Endothelial cell of umbilical vein (primary cell): ENCODE data around the gene EML6. TPM values are rescaled to one million over a fixed set of nuclear protein-coding genes. Genes with fewer than 3 reads are reported as not detected.

Experiments
- BruUV-seq: library from RNA; stranded (reverse); fragments of 400-500 nt; replicated peaks from 2 replicates; lab custom pipeline; 2021; lab: Mats Ljungman, UMichigan
- CTCF ChIA-PET: fragments of 300-600, 350-600 bp; sonication (Branson Sonifier 250); formaldehyde crosslinking; loops from one replicate; lab custom pipeline; 2021; ENCODE audit warnings: antibody characterized with exemption, inconsistent platforms; lab: Charles Lee
- POLR2A ChIA-PET: fragments of 300-600, 350-600 bp; sonication (Branson Sonifier 250); formaldehyde crosslinking; loops from one replicate; lab custom pipeline; 2021; ENCODE audit warnings: antibody characterized with exemption, inconsistent platforms; lab: Charles Lee
- DNase-seq: peaks from one replicate; pipeline ENCODE4 v3.0.0-alpha.2; 2011; ENCODE audit warnings: low read depth, low spot score
- FAIRE-seq: peaks from 2 replicates; lab custom pipeline; 2011; peaks lifted over from hg19 to GRCh38; lab: Jason Lieb, UNC
- H2AFZ ChIP-seq: 2 replicates; pipeline ENCODE4 v1.6.0; 2012; ENCODE audit warnings: low read depth, low read length, control low read depth, inconsistent platforms
- H3K27ac ChIP-seq: 2 replicates; pipeline ENCODE4 v1.5.1; 2011; ENCODE audit warnings: low read depth, mild to moderate bottlenecking, control low read depth, low read length, moderate library complexity; ENCODE audit not compliant: insufficient read depth
- H3K27me3 ChIP-seq, 2 experiments: 2 replicates each; pipeline versions ENCODE4 v1.6.0 to v1.6.1; 2011; ENCODE audit warnings: low read length in 2 of 2, mixed read lengths in 1 of 2; ENCODE audit not compliant: control insufficient read depth in 2 of 2, insufficient read depth in 2 of 2
- H3K36me3 ChIP-seq, 2 experiments: 2 replicates in 1 of 2; 3 replicates in 1 of 2; pipeline ENCODE4 v1.5.1; 2011; ENCODE audit warnings: low read length in 2 of 2, mild to moderate bottlenecking in 1 of 2, moderate library complexity in 1 of 2; ENCODE audit not compliant: control insufficient read depth in 2 of 2, insufficient read depth in 2 of 2; ENCODE audit errors: extremely low read depth in 1 of 2
- H3K4me1 ChIP-seq: 3 replicates; pipeline ENCODE4 v1.5.1; 2011; ENCODE audit warnings: mild to moderate bottlenecking, low read length; ENCODE audit not compliant: control insufficient read depth, insufficient read depth; ENCODE audit errors: extremely low read depth
- H3K4me2 ChIP-seq: 2 replicates; pipeline ENCODE4 v1.6.1; 2011; ENCODE audit warnings: low read length, control low read depth, mixed read lengths; ENCODE audit not compliant: insufficient read depth
- H3K4me3 ChIP-seq, 3 experiments: fragments of 200-600 bp in 1 of 3; sonication (generic), shearing (Covaris generic) in 1 of 3; replicated peaks in 1 of 3; 2 replicates each; pipeline ENCODE4 v1.5.1; 2011 to 2016; ENCODE audit warnings: control low read depth in 3 of 3, low read length in 3 of 3, mild to moderate bottlenecking in 2 of 3, inconsistent platforms in 1 of 3, low read depth in 1 of 3, moderate library complexity in 1 of 3; ENCODE audit not compliant: insufficient read depth in 1 of 3
- H3K79me2 ChIP-seq: 2 replicates; pipeline ENCODE4 v1.6.0; 2012; ENCODE audit warnings: low read length, inconsistent platforms; ENCODE audit not compliant: control insufficient read depth, insufficient read depth
- H3K9ac ChIP-seq: replicated peaks from 2 replicates; pipeline ENCODE3; 2011; ENCODE audit warnings: low read length, control low read depth; ENCODE audit not compliant: insufficient read depth; ENCODE audit errors: extremely low read depth
- H3K9me1 ChIP-seq: replicated peaks from 3 replicates; pipeline ENCODE4 v1.6.0; 2011; ENCODE audit warnings: mild to moderate bottlenecking, low read length; ENCODE audit not compliant: control insufficient read depth, insufficient read depth; ENCODE audit errors: extremely low read depth
- H3K9me3 ChIP-seq: replicated peaks from 2 replicates; pipeline ENCODE4 v1.5.1; 2012; ENCODE audit warnings: low read length, inconsistent platforms; ENCODE audit not compliant: control insufficient read depth, insufficient read depth
- H4K20me1 ChIP-seq: replicated peaks from 2 replicates; pipeline ENCODE3; 2011; ENCODE audit warnings: mild to moderate bottlenecking, low read length; ENCODE audit not compliant: control insufficient read depth, insufficient read depth; ENCODE audit errors: extremely low read depth
- EZH2 ChIP-seq: IDR thresholded peaks from 2 replicates; pipeline ENCODE4 v1.6.1; 2012; ENCODE audit warnings: borderline replicate concordance, low read depth, mild to moderate bottlenecking, moderate library complexity, low read length, inconsistent platforms; ENCODE audit not compliant: severe bottlenecking
- FOS ChIP-seq: IDR thresholded peaks from 2 replicates; pipeline ENCODE4 v1.6.1; 2011; ENCODE audit warnings: mild to moderate bottlenecking, low read length, moderate library complexity, borderline replicate concordance; ENCODE audit not compliant: insufficient read depth
- GATA2 ChIP-seq: IDR thresholded peaks from 2 replicates; pipeline ENCODE4 v1.7.0; 2011; ENCODE audit warnings: low read depth, mild to moderate bottlenecking, moderate library complexity, mixed read lengths, low read length; ENCODE audit not compliant: insufficient read length, insufficient read depth
- JUN ChIP-seq: IDR thresholded peaks from 2 replicates; pipeline ENCODE4 v1.6.1; 2011; ENCODE audit warnings: borderline replicate concordance, low read depth; ENCODE audit not compliant: insufficient read length, insufficient read depth
- MYC ChIP-seq: IDR thresholded peaks from one replicate; pipeline ENCODE4 v1.6.1; 2011; ENCODE audit warnings: mild to moderate bottlenecking, low read depth, low read length
- POLR2A ChIP-seq: IDR thresholded peaks from 2 replicates; pipeline ENCODE4 v1.6.1; 2012; ENCODE audit warnings: low read depth, mild to moderate bottlenecking, control low read depth, low read length
- POLR2AphosphoS5 ChIP-seq: IDR thresholded peaks from 2 replicates; pipeline ENCODE4 v1.6.1; 2012; ENCODE audit warnings: low read depth, mild to moderate bottlenecking, control low read depth, low read length, moderate library complexity; ENCODE audit not compliant: insufficient read depth
- dilution Hi-C: fragments of 300-500 bp; cut with MboI; formaldehyde crosslinking; loops from one replicate; pipeline ENCODE4 v1.15.0; 2019; ENCODE audit warnings: low sequenced_read_pairs; ENCODE audit not compliant: extremely low pct_ligation_motif_present
- intact Hi-C: fragments of 100-400 bp; cut with micrococcal nuclease; formaldehyde crosslinking; loops from one replicate; pipeline ENCODE4 v1.10.0; 2022
- polyA plus RNA-seq, 4 experiments: library from polyadenylated mRNA; depleted of rRNA in 3 of 4; stranded (reverse) in 3 of 4; unstranded in 1 of 4; fragments of >200 nt; gene quantifications; 2 replicates each; pipeline versions ENCODE4 v1.2.1 to v1.2.3, GENCODE V29; 2011 to 2012; ENCODE audit warnings: missing spikeins in 1 of 4
- total RNA-seq: library from RNA; stranded (reverse); gene quantifications from 2 replicates; pipeline ENCODE4 v1.2.3, GENCODE V29; 2021
- TF ChIP-seq, protein P1 (sequence below), 2 donors: IDR thresholded peaks; 1 replicate in 1 of 2; 2 replicates in 1 of 2; pipeline ENCODE4 v1.5.1; 2011; ENCODE audit warnings: low read length in 2 of 2, mild to moderate bottlenecking in 2 of 2, moderate library complexity in 2 of 2, control low read depth in 1 of 2, inconsistent platforms in 1 of 2, low read depth in 1 of 2; ENCODE audit not compliant: insufficient read depth in 1 of 2; ENCODE audit errors: extremely low read depth in 1 of 2
- TF ChIP-seq, protein P2 (sequence below): IDR thresholded peaks from 2 replicates; pipeline ENCODE4 v1.6.1; 2011; ENCODE audit not compliant: insufficient read depth, insufficient read length

The EML6 gene
- total and polyA plus RNA-seq, 2 donors (not counting 3 experiments of a cell fraction or from before 2014, with no cell fraction given) = 0.79 to 2.1 TPM

GRCh38 chr2:55017428-55017827 is 294.0 kb downstream of the EML6 start:
- no peak overlapping the region for H3K4me2 ChIP-seq
- H3K9me1 ChIP-seq = no peaks in the 10 kb centered on the region
- H3K27me3 ChIP-seq = no peaks in the 10 kb centered on the region
- H3K4me3 ChIP-seq = no peak overlapping the region
- dilution Hi-C loops = no loop called here
- peaks cover 73% of the 10 kb centered on the region for H3K4me1 ChIP-seq
- H4K20me1 ChIP-seq = peaks cover 45% of the 10 kb centered on the region
- H3K27ac ChIP-seq = no peak overlapping the region
- peaks cover 100% of the 10 kb centered on the region for H3K79me2 ChIP-seq
- TF ChIP-seq FOS = no peak
- TF ChIP-seq GATA2 = no peak
- TF ChIP-seq POLR2AphosphoS5 = no peak
- TF ChIP-seq EZH2 = no peak
- no peak for TF ChIP-seq JUN
- TF ChIP-seq, protein P1, sequence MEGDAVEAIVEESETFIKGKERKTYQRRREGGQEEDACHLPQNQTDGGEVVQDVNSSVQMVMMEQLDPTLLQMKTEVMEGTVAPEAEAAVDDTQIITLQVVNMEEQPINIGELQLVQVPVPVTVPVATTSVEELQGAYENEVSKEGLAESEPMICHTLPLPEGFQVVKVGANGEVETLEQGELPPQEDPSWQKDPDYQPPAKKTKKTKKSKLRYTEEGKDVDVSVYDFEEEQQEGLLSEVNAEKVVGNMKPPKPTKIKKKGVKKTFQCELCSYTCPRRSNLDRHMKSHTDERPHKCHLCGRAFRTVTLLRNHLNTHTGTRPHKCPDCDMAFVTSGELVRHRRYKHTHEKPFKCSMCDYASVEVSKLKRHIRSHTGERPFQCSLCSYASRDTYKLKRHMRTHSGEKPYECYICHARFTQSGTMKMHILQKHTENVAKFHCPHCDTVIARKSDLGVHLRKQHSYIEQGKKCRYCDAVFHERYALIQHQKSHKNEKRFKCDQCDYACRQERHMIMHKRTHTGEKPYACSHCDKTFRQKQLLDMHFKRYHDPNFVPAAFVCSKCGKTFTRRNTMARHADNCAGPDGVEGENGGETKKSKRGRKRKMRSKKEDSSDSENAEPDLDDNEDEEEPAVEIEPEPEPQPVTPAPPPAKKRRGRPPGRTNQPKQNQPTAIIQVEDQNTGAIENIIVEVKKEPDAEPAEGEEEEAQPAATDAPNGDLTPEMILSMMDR (IDR thresholded peaks at IDR 0.05; ENCODE audit: extremely low read depth in 1 of 2, insufficient read depth in 1 of 2, low read depth in 1 of 2, low read length in 2 of 2) = no peak
- TF ChIP-seq POLR2A = no peak
- no peak for TF ChIP-seq MYC
- TF ChIP-seq, protein P2, sequence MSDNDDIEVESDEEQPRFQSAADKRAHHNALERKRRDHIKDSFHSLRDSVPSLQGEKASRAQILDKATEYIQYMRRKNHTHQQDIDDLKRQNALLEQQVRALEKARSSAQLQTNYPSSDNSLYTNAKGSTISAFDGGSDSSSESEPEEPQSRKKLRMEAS = no peak
- peaks cover 0 to 4% of the 10 kb centered on the region in 2 experiments for H3K36me3 ChIP-seq
- H3K9me3 ChIP-seq = no peaks in the 10 kb centered on the region
- FAIRE-seq (no peak), DNase-seq (no peak)
- H2AFZ ChIP-seq = no peak overlapping the region
- intact Hi-C loops = no loop called here
- no peak overlapping the region for H3K9ac ChIP-seq
- CTCF ChIA-PET = interaction anchor here (1.0 to 7.7 kb wide), 5 partner anchors 24 to 156 kb away, joined by 4 to 60 read pairs (median 27); partner anchors contain the start of gene RTN4
- POLR2A ChIA-PET = no interaction called here
- no TSS peak for BruUV-seq
